Upper lobe of left lung (tissue), 4 donors: Measurements from ENCODE around the gene THAP4.

ENCODE experiments used
- CTCF ChIP-seq, 6 experiments: fragments of 450-650 bp in 4 of 6; fragments of 200-600 bp in 2 of 6; sonication (generic) in 2 of 6; IDR thresholded peaks; one replicate each; pipeline ENCODE4 v1.5.1; 2016 to 2019; ENCODE audit warnings: antibody characterized with exemption in 6 of 6
- EP300 ChIP-seq, 4 donors: sonication (generic); formaldehyde crosslinking; IDR thresholded peaks; one replicate each; pipeline ENCODE4 v1.5.1; 2017; ENCODE audit warnings: antibody characterized with exemption in 4 of 4, control low read depth in 2 of 4

- no peak for TF ChIP-seq EP300 (IDR thresholded peaks at IDR 0.05)
- no peak for TF ChIP-seq CTCF (IDR thresholded peaks at IDR 0.05)
These were observed 91.2 kb downstream of the THAP4 start for GRCh38 chr2:241545523-241546473.
